Measurements from ENCODE around the gene CR1L. TPM values are rescaled to one million over a fixed set of nuclear protein-coding genes. Genes with fewer than 3 reads are reported as not detected.

The CR1L gene
- total RNA-seq: not detected in 3 replicates

DNA sequence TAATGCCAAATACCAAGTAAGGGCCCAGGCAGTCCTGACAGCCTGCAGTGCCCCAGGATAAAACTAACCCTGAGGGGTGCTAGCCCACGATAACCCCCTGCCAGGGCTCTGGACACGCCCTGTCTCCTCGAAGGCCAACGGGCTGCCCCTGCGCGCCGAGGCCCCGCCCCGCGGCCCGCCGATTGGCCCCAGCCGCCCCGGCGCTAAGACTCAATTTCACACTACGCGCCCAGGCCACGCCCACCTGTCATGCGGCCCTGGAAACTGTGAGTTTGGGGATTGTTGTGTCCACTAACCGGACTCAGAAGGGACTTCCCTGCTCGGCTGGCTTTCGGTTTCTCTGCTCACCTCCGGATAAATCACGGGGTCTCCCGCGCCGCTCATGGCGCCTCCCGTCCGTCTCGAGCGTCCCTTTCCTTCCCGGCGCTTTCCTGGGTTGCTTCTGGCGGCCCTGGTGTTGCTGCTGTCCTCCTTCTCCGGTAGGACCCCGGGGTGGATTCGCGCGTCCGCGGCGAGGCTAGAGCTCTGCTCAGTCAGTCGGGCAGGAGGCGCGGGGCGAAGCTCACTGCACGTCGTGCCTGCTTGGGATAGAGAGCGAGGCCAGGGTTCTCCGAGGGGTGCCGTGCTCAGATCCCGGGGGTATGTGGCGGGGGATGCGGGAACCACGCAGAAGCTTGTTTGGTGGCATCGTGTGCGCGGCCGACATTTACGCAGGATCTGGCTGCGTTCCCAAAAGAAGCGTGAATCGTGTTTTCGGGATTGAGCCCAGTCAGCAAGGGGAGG is at the start of gene CR1L:
Gene CR1L (plus strand): TSS at position 282 of the 783 bp plus-strand sequence. CDS start 101 bp downstream, at position 383.
- Mint-ChIP-seq H3K4me3 (no peak within 1 kb of the TSS), H3K36me3 (no peaks in the 10 kb centered on the region), H3K9me3 (no peaks in the 10 kb centered on the region), H3K27me3 (ENCODE audit: low read depth) (peaks cover 8% of the 10 kb centered on the region), H3K4me1 (no peaks in the 10 kb centered on the region), H3K27ac (no peak within 1 kb of the TSS)
- TF ChIP-seq, protein P1, sequence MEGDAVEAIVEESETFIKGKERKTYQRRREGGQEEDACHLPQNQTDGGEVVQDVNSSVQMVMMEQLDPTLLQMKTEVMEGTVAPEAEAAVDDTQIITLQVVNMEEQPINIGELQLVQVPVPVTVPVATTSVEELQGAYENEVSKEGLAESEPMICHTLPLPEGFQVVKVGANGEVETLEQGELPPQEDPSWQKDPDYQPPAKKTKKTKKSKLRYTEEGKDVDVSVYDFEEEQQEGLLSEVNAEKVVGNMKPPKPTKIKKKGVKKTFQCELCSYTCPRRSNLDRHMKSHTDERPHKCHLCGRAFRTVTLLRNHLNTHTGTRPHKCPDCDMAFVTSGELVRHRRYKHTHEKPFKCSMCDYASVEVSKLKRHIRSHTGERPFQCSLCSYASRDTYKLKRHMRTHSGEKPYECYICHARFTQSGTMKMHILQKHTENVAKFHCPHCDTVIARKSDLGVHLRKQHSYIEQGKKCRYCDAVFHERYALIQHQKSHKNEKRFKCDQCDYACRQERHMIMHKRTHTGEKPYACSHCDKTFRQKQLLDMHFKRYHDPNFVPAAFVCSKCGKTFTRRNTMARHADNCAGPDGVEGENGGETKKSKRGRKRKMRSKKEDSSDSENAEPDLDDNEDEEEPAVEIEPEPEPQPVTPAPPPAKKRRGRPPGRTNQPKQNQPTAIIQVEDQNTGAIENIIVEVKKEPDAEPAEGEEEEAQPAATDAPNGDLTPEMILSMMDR (IDR thresholded peaks at IDR 0.05; ENCODE audit: unreplicated experiment): no peak
- DNase-seq (ENCODE audit: low spot score in 2 of 2, unreplicated experiment in 2 of 2): no peak

DNA sequence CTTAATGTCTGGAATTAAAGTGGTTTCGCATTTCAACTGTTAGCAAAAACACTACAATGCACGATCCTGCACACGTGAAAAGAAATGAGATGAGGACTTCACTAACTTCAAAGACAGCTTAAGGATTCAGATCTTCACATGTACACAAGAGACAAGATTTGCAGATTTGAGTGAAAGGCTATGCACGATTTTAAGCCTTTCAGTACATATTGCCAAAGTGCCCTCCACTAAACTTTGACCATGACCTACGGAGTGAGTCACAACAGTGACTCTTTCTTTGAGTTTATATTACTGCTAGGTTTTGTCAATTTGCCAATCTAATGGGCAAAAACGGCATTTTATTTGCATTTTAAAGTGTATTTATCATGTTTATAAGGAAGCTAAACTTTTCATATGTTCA is 41.2 kb upstream of the CR1L start:
- no peaks in the 10 kb centered on the region for H3K36me3 Mint-ChIP-seq
- peaks cover 19% of the 10 kb centered on the region for H3K27me3 Mint-ChIP-seq (ENCODE audit: low read depth)
- H3K9me3 Mint-ChIP-seq: peaks cover 4% of the 10 kb centered on the region
- H3K4me1 Mint-ChIP-seq: no peaks in the 10 kb centered on the region
- no peak overlapping the region for H3K4me3 Mint-ChIP-seq
- DNase-seq (ENCODE audit: low spot score in 2 of 2, unreplicated experiment in 2 of 2): no peak
- TF ChIP-seq, protein P1 (IDR thresholded peaks at IDR 0.05; ENCODE audit: unreplicated experiment): no peak
- no peak overlapping the region for H3K27ac Mint-ChIP-seq

DNA sequence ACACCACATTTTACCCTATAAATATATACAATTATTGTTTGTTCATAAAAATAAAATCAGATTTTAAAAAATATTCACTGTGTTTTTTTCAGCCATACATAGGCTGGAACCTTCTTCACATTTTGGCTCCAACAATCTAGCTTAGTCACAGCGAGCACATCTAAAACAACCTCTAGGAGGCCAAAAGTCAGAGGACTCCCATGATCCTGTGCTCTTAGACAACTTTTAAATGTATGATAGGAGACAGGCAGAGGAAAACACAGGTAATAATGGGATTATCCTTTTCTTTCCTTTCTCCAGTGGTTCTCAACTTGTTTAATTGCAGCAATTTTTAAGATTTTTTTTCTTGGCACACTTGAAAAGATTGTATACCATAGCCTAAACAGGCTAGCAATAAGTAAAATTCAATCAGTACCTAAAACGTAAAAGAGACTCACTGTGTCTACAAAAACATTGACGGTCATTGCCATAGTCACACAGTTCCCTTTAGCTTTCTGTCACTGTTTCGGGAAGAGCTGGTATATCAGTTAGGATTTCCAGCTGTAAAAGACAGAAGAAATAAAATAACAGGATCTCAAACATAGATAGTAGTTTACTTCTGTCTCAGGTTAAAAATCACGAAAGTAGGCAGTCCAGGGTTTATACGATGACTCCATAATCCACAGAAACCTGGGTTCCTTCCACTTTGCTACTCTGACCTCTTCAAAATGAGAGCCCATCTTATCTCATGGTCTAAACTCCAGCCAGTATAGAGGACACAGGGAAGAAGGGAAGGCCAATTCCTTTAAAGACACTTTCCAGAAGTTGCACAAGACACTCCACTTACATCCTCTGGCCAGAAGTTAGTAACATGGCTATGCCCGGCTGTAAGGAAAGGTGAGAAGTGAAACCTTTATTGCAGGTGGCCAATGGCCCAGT is 39.2 kb upstream of the CR1L start:
- H3K9me3 Mint-ChIP-seq: no peaks in the 10 kb centered on the region
- no peak for DNase-seq (ENCODE audit: low spot score in 2 of 2, unreplicated experiment in 2 of 2)
- TF ChIP-seq, protein P1 (IDR thresholded peaks at IDR 0.05; ENCODE audit: unreplicated experiment): no peak
- H3K4me1 Mint-ChIP-seq: no peaks in the 10 kb centered on the region
- no peaks in the 10 kb centered on the region for H3K36me3 Mint-ChIP-seq
- no peak overlapping the region for H3K4me3 Mint-ChIP-seq
- no peak overlapping the region for H3K27ac Mint-ChIP-seq
- peaks cover 18% of the 10 kb centered on the region for H3K27me3 Mint-ChIP-seq (ENCODE audit: low read depth)

DNA sequence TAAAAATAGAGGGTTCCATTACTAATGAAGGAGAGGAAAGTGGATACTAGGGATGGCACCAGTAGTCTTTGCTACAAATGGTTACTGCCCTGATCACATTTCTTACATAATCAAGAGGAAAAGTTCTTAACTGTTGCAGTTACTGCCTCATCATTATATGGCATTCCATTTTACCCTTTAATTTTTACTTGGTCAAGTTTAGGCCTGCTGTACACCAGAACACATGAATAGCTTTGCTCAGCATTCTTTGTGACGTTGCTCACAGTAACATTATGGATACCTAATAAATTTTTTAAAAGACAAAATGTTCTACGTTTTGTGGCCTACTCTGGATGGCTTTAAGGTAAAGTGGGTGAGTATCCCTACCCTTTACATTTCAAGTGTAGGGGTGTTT is 38.6 kb upstream of the CR1L start:
- Mint-ChIP-seq H3K36me3 (no peaks in the 10 kb centered on the region), H3K4me3 (no peak overlapping the region), H3K4me1 (no peaks in the 10 kb centered on the region), H3K9me3 (no peaks in the 10 kb centered on the region), H3K27me3 (ENCODE audit: low read depth) (peaks cover 18% of the 10 kb centered on the region), H3K27ac (no peak overlapping the region)
- TF ChIP-seq, protein P1 (IDR thresholded peaks at IDR 0.05; ENCODE audit: unreplicated experiment): no peak
- DNase-seq (ENCODE audit: low spot score in 2 of 2, unreplicated experiment in 2 of 2): no peak

DNA sequence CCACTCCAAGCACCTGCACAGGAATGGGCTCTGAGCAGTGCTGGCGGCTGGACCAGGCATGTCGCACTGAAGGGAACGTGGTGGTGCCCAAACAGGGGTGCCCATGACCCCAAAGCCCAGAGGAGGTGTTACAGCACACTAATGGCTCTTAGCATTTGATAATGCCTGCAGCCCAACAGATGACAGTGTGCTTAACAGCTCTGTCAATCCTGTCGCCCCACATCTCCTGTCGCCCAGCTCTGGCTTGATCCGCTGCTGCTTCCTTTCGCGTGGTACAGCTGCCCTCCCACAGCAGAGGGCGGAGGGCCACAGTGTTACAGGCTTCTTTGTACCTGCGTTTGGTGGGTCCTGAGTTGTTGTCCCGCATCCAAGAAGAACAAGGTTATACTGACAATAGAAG is 32.2 kb upstream of the CR1L start:
- Mint-ChIP-seq H3K9me3 (peaks cover 3% of the 10 kb centered on the region), H3K27ac (no peak overlapping the region), H3K4me1 (no peaks in the 10 kb centered on the region), H3K36me3 (no peaks in the 10 kb centered on the region), H3K27me3 (ENCODE audit: low read depth) (peaks cover 6% of the 10 kb centered on the region), H3K4me3 (no peak overlapping the region)
- TF ChIP-seq, protein P1 (IDR thresholded peaks at IDR 0.05; ENCODE audit: unreplicated experiment): no peak
- no peak for DNase-seq (ENCODE audit: low spot score in 2 of 2, unreplicated experiment in 2 of 2)

Measured in mesothelial cell of epicardium (in vitro differentiated cells).